ENCODE measurements around the gene UVRAG. TPM values are rescaled to one million over a fixed set of nuclear protein-coding genes. Genes with fewer than 3 reads are reported as not detected.

UVRAG gene
- total and polyA plus RNA-seq, 2 of the 13 experiments (the other 11 are each of a cell fraction or from before 2014, with no cell fraction given), result 9.7 to 17.3 TPM

GRCh38 chr11:75767228-75767572 is 47.8 kb upstream of the UVRAG start:
- Histone ChIP-seq H3K9me3 (ENCODE audit: low read length) (no peaks in the 10 kb centered on the region), H3K4me3 (replicated peaks in 1 of 3; ENCODE audit: insufficient read depth in 1 of 3, low read depth in 2 of 3, low read length in 3 of 3) (no peak overlapping the region), H3K27ac (ENCODE audit: extremely low read length, insufficient read depth, low read length) (no peak overlapping the region), H3K4me2 (ENCODE audit: low read depth, low read length) (no peak overlapping the region), H3K79me2 (ENCODE audit: insufficient read depth, low read length) (peaks cover 32% of the 10 kb centered on the region), H2AFZ (ENCODE audit: low read length) (no peak overlapping the region), H3K4me1 (ENCODE audit: insufficient read depth, low read length) (peaks cover 82% of the 10 kb centered on the region), H3K9ac (ENCODE audit: insufficient read depth, low read depth, low read length) (no peak overlapping the region), H3K36me3 (replicated peaks in 1 of 2; ENCODE audit: control insufficient read depth in 1 of 2, insufficient read depth in 2 of 2, low read length in 2 of 2) (no peaks in the 10 kb centered on the region), H4K20me1 (ENCODE audit: insufficient read depth, low read length) (no peaks in the 10 kb centered on the region), H3K27me3 (ENCODE audit: control insufficient read depth in 1 of 2, insufficient read depth in 2 of 2, low read length in 2 of 2) (no peaks in the 10 kb centered on the region)
- peak; percentile 36 for FAIRE-seq
- TF ChIP-seq ZFX (CRISPR knock-in tag; IDR thresholded peaks at IDR 0.05; ENCODE audit: low read depth), result peak; percentile 10; the same call in 1 of the 2 replicates
- TF ChIP-seq NR2F1 (CRISPR knock-in tag; IDR thresholded peaks at IDR 0.05), result no peak
- TF ChIP-seq PRDM4 (CRISPR knock-in tag; IDR thresholded peaks at IDR 0.05; ENCODE audit: borderline replicate concordance), result no peak
- in situ Hi-C loops (cut with HindIII; ENCODE audit: extremely low pct_ligation_motif_present, low pct_unique_long_range_greater_than_20kb) (loop anchor here (5.0 kb wide), 2 partner anchors 50 to 170 kb away; partner anchors contain the start of gene MOGAT2), intact Hi-C loops (cut with micrococcal nuclease; ENCODE audit: unreplicated experiment) (loop anchor here (5.0 kb wide), 1 partner anchor 35 kb away; no protein-coding TSS in a partner anchor)
- BruUV-seq (replicated peaks), result no TSS peak
- 87% methylated on average over 6 of the region's 6 CpGs for WGBS (ENCODE audit: low lambda C conversion rate)
- ChIA-PET CTCF (ENCODE audit: low intra/inter-chr PET ratio, low total read pairs) (interaction anchor here (2.7 to 3.6 kb wide), 2 partner anchors 44 to 61 kb away, joined by 19 to 38 read pairs; no protein-coding TSS in a partner anchor), POLR2A (interaction anchor here (0.7 to 1.8 kb wide), 3 partner anchors 17 to 45 kb away, joined by 3 to 7 read pairs (median 3); no protein-coding TSS in a partner anchor)
- DNase-seq (ENCODE audit: low spot score), result no peak
- no peak for ATAC-seq

DNA sequence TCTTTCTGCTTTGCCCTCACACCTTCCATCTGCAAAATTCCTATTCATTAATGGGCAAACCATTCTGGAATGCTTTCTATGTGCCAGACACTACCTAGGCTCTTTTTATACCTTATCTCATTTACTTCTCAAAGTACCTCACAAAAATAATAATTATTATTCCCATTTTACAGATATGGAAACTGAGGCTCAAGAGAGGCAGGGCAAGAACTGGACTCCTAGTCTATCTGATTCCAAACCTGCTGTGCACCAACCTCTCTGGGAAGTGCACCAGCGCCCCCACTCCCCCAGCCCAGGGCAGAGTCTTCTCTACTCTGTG is 47.3 kb upstream of the UVRAG start:
- FAIRE-seq (no peak), DNase-seq (ENCODE audit: low spot score) (no peak), ATAC-seq (no peak)
- Histone ChIP-seq H4K20me1 (ENCODE audit: insufficient read depth, low read length) (no peaks in the 10 kb centered on the region), H3K4me2 (ENCODE audit: low read depth, low read length) (peak overlapping the region; percentile 95), H3K36me3 (replicated peaks in 1 of 2; ENCODE audit: control insufficient read depth in 1 of 2, insufficient read depth in 2 of 2, low read length in 2 of 2) (no peaks in the 10 kb centered on the region), H2AFZ (ENCODE audit: low read length) (no peak overlapping the region), H3K9me3 (ENCODE audit: low read length) (no peaks in the 10 kb centered on the region), H3K9ac (ENCODE audit: insufficient read depth, low read depth, low read length) (peak overlapping the region; percentile 85), H3K27me3 (ENCODE audit: control insufficient read depth in 1 of 2, insufficient read depth in 2 of 2, low read length in 2 of 2) (no peaks in the 10 kb centered on the region), H3K4me3 (replicated peaks in 1 of 3; ENCODE audit: insufficient read depth in 1 of 3, low read depth in 2 of 3, low read length in 3 of 3) (peak overlapping the region in 2 of 3 experiments; percentile 80 to 81; a peak in 1 of 6 replicates), H3K79me2 (ENCODE audit: insufficient read depth, low read length) (peaks cover 35% of the 10 kb centered on the region), H3K27ac (ENCODE audit: extremely low read length, insufficient read depth, low read length) (peak overlapping the region; percentile 90), H3K4me1 (ENCODE audit: insufficient read depth, low read length) (peaks cover 79% of the 10 kb centered on the region)
- ChIA-PET POLR2A (no interaction called here), CTCF (ENCODE audit: low intra/inter-chr PET ratio, low total read pairs) (interaction anchor here (1.3 to 3.6 kb wide), 3 partner anchors 35 to 61 kb away, joined by 5 to 38 read pairs (median 19); no protein-coding TSS in a partner anchor)
- WGBS (ENCODE audit: low lambda C conversion rate), result 0% methylated on average over 1 of the region's 1 CpG
- no TSS peak for BruUV-seq (replicated peaks)
- in situ Hi-C loops (cut with HindIII; ENCODE audit: extremely low pct_ligation_motif_present, low pct_unique_long_range_greater_than_20kb) (loop anchor here (5.0 kb wide), 2 partner anchors 50 to 170 kb away; partner anchors contain the start of gene MOGAT2), intact Hi-C loops (cut with micrococcal nuclease; ENCODE audit: unreplicated experiment) (loop anchor here (1.0 to 5.0 kb wide), 5 partner anchors 17 to 221 kb away; no protein-coding TSS in a partner anchor)
- TF ChIP-seq ZNF549 (CRISPR knock-in tag; IDR thresholded peaks at IDR 0.05) (no peak), KDM2A (CRISPR knock-in tag; IDR thresholded peaks at IDR 0.05; ENCODE audit: borderline replicate concordance, low read depth) (no peak), PRDM10 (CRISPR knock-in tag; IDR thresholded peaks at IDR 0.05; ENCODE audit: low read depth) (no peak), ZNF713 (CRISPR knock-in tag; IDR thresholded peaks at IDR 0.05) (no peak), ATF4 (CRISPR knock-in tag; IDR thresholded peaks at IDR 0.05) (0 out of 4 replicates have a peak, but pooled peaks of 1 of the 2 experiments have one; percentile 3), ZNF230 (CRISPR knock-in tag; IDR thresholded peaks at IDR 0.05) (no peak), MYC (CRISPR knock-in tag; IDR thresholded peaks at IDR 0.05; ENCODE audit: borderline replicate concordance) (no peak)

Measured in HepG2 (cell line).